Activated naive CD8-positive, alpha-beta T cell treated with anti-CD3 and anti-CD28 coated beads for 36 hours (primary cell): Measurements from ENCODE around the gene ZACN. TPM values are rescaled to one million over a fixed set of nuclear protein-coding genes. Genes with fewer than 3 reads are reported as not detected.

ENCODE experiments used
- DNase-seq: peaks from one replicate; pipeline ENCODE4 v3.0.0; 2021
- H3K27ac Mint-ChIP-seq: one replicate; pipeline ENCODE4 v1.8.0; 2022; ENCODE audit warnings: mild to moderate bottlenecking, moderate library complexity, mixed read lengths
- H3K27me3 Mint-ChIP-seq: one replicate; pipeline ENCODE4 v1.8.0; 2022; ENCODE audit warnings: mild to moderate bottlenecking, mixed read lengths
- H3K36me3 Mint-ChIP-seq: one replicate; pipeline ENCODE4 v1.8.0; 2021; ENCODE audit warnings: mild to moderate bottlenecking, mixed read lengths
- H3K4me1 Mint-ChIP-seq: one replicate; pipeline ENCODE4 v1.8.0; 2021; ENCODE audit warnings: mixed read lengths
- H3K4me3 Mint-ChIP-seq: one replicate; pipeline ENCODE4 v1.8.0; 2022; ENCODE audit warnings: mild to moderate bottlenecking, moderate library complexity, mixed read lengths
- H3K9me3 Mint-ChIP-seq: one replicate; pipeline ENCODE4 v1.8.0; 2022; ENCODE audit warnings: mixed read lengths
- total RNA-seq, 2 experiments: library from RNA; stranded (reverse); gene quantifications; one replicate each; pipeline ENCODE4 v1.2.3, GENCODE V29; 2021

The ZACN gene
- total RNA-seq, 2 experiments from 2014 or later, result 3.7 TPM

- Mint-ChIP-seq H3K27me3 (peaks cover 3% of the 10 kb centered on the region), H3K4me3 (no peak overlapping the region), H3K9me3 (no peaks in the 10 kb centered on the region), H3K27ac (no peak overlapping the region), H3K4me1 (peaks cover 7% of the 10 kb centered on the region), H3K36me3 (peaks cover 2% of the 10 kb centered on the region)
- no peak for DNase-seq
These were observed 4.7 kb downstream of the ZACN start for GRCh38 chr17:76083536-76084182.

GRCh38 chr17:76085066-76085730, 6.2 kb downstream of the ZACN start:
- Mint-ChIP-seq H3K9me3 (no peaks in the 10 kb centered on the region), H3K27ac (no peak overlapping the region), H3K36me3 (peaks cover 2% of the 10 kb centered on the region), H3K27me3 (no peaks in the 10 kb centered on the region), H3K4me3 (no peak overlapping the region), H3K4me1 (no peaks in the 10 kb centered on the region)
- no peak for DNase-seq

- Mint-ChIP-seq H3K4me3 (no peak overlapping the region), H3K4me1 (no peaks in the 10 kb centered on the region), H3K27ac (no peak overlapping the region), H3K27me3 (no peaks in the 10 kb centered on the region), H3K36me3 (peaks cover 2% of the 10 kb centered on the region), H3K9me3 (no peaks in the 10 kb centered on the region)
- DNase-seq, result no peak
These were observed 6.9 kb downstream of the ZACN start for GRCh38 chr17:76085731-76086366.

- no peaks in the 10 kb centered on the region for H3K9me3 Mint-ChIP-seq
- H3K4me1 Mint-ChIP-seq, result no peaks in the 10 kb centered on the region
- DNase-seq, result no peak
- peaks cover 2% of the 10 kb centered on the region for H3K36me3 Mint-ChIP-seq
- H3K27ac Mint-ChIP-seq, result no peak overlapping the region
- no peak overlapping the region for H3K4me3 Mint-ChIP-seq
- no peaks in the 10 kb centered on the region for H3K27me3 Mint-ChIP-seq
These were observed 7.4 kb downstream of the ZACN start for GRCh38 chr17:76086384-76086783.

- no peak overlapping the region for H3K27ac Mint-ChIP-seq
- DNase-seq, result no peak
- H3K27me3 Mint-ChIP-seq, result no peaks in the 10 kb centered on the region
- H3K9me3 Mint-ChIP-seq, result no peaks in the 10 kb centered on the region
- no peaks in the 10 kb centered on the region for H3K4me1 Mint-ChIP-seq
- no peak overlapping the region for H3K4me3 Mint-ChIP-seq
- H3K36me3 Mint-ChIP-seq, result peaks cover 4% of the 10 kb centered on the region
These were observed 8.5 kb downstream of the ZACN start for GRCh38 chr17:76087531-76087930.

- no peak overlapping the region for H3K4me3 Mint-ChIP-seq
- H3K36me3 Mint-ChIP-seq, result peaks cover 4% of the 10 kb centered on the region
- DNase-seq, result no peak
- no peaks in the 10 kb centered on the region for H3K27me3 Mint-ChIP-seq
- no peaks in the 10 kb centered on the region for H3K4me1 Mint-ChIP-seq
- no peak overlapping the region for H3K27ac Mint-ChIP-seq
- no peaks in the 10 kb centered on the region for H3K9me3 Mint-ChIP-seq
These were observed 9.3 kb downstream of the ZACN start for GRCh38 chr17:76088041-76088867.

GRCh38 chr17:76088868-76089576, 10.0 kb downstream of the ZACN start:
- Mint-ChIP-seq H3K4me1 (no peaks in the 10 kb centered on the region), H3K36me3 (peaks cover 4% of the 10 kb centered on the region), H3K27ac (no peak overlapping the region), H3K4me3 (no peak overlapping the region), H3K27me3 (no peaks in the 10 kb centered on the region), H3K9me3 (no peaks in the 10 kb centered on the region)
- no peak for DNase-seq

GRCh38 chr17:76089680-76090516, 10.9 kb downstream of the ZACN start:
- Mint-ChIP-seq H3K27me3 (no peaks in the 10 kb centered on the region), H3K36me3 (peaks cover 4% of the 10 kb centered on the region), H3K4me1 (no peaks in the 10 kb centered on the region), H3K9me3 (no peaks in the 10 kb centered on the region), H3K27ac (peak overlapping the region; percentile 34), H3K4me3 (no peak overlapping the region)
- DNase-seq, result no peak

GRCh38 chr17:76090517-76091129, 11.6 kb downstream of the ZACN start:
- H3K4me1 Mint-ChIP-seq, result no peaks in the 10 kb centered on the region
- peaks cover 5% of the 10 kb centered on the region for H3K36me3 Mint-ChIP-seq
- DNase-seq, result no peak
- no peaks in the 10 kb centered on the region for H3K27me3 Mint-ChIP-seq
- H3K4me3 Mint-ChIP-seq, result no peak overlapping the region
- H3K27ac Mint-ChIP-seq, result no peak overlapping the region
- H3K9me3 Mint-ChIP-seq, result no peaks in the 10 kb centered on the region

- no peak for DNase-seq
- H3K4me1 Mint-ChIP-seq, result no peaks in the 10 kb centered on the region
- H3K9me3 Mint-ChIP-seq, result no peaks in the 10 kb centered on the region
- peak overlapping the region; percentile 36 for H3K4me3 Mint-ChIP-seq
- peaks cover 9% of the 10 kb centered on the region for H3K36me3 Mint-ChIP-seq
- no peaks in the 10 kb centered on the region for H3K27me3 Mint-ChIP-seq
- H3K27ac Mint-ChIP-seq, result peak overlapping the region; percentile 67
These were observed 12.7 kb downstream of the ZACN start for GRCh38 chr17:76091526-76092286.

GRCh38 chr17:76092526-76093413, 13.8 kb downstream of the ZACN start:
- Mint-ChIP-seq H3K9me3 (no peaks in the 10 kb centered on the region), H3K27me3 (no peaks in the 10 kb centered on the region), H3K36me3 (peaks cover 11% of the 10 kb centered on the region), H3K27ac (no peak overlapping the region), H3K4me1 (no peaks in the 10 kb centered on the region), H3K4me3 (no peak overlapping the region)
- no peak for DNase-seq

- H3K4me1 Mint-ChIP-seq, result no peaks in the 10 kb centered on the region
- no peak overlapping the region for H3K27ac Mint-ChIP-seq
- no peaks in the 10 kb centered on the region for H3K9me3 Mint-ChIP-seq
- no peaks in the 10 kb centered on the region for H3K27me3 Mint-ChIP-seq
- DNase-seq, result no peak
- no peak overlapping the region for H3K4me3 Mint-ChIP-seq
- peaks cover 13% of the 10 kb centered on the region for H3K36me3 Mint-ChIP-seq
These were observed 15.1 kb downstream of the ZACN start for GRCh38 chr17:76094046-76094445.
